Panc1 (cell line): ENCODE measurements around the gene RAB11FIP5.

ENCODE experiments used
- POLR2AphosphoS5 ChIP-seq: IDR thresholded peaks from 2 replicates; pipeline ENCODE4 v1.6.1; 2012; ENCODE audit warnings: mild to moderate bottlenecking, low read depth, low read length, moderate library complexity
- TF ChIP-seq, protein P1 (sequence below): fragments of 450-650 bp; IDR thresholded peaks from 2 replicates; pipeline ENCODE4 v1.5.1; 2017; ENCODE audit warnings: mild to moderate bottlenecking
- TF ChIP-seq, protein P2 (sequence below), 2 experiments: IDR thresholded peaks; 2 replicates each; pipeline ENCODE4 v1.6.1; 2011 to 2012; ENCODE audit warnings: low read depth in 2 of 2, control low read depth in 1 of 2, low read length in 1 of 2, mild to moderate bottlenecking in 1 of 2, moderate library complexity in 1 of 2; ENCODE audit not compliant: insufficient read depth in 1 of 2

- TF ChIP-seq, protein P1, sequence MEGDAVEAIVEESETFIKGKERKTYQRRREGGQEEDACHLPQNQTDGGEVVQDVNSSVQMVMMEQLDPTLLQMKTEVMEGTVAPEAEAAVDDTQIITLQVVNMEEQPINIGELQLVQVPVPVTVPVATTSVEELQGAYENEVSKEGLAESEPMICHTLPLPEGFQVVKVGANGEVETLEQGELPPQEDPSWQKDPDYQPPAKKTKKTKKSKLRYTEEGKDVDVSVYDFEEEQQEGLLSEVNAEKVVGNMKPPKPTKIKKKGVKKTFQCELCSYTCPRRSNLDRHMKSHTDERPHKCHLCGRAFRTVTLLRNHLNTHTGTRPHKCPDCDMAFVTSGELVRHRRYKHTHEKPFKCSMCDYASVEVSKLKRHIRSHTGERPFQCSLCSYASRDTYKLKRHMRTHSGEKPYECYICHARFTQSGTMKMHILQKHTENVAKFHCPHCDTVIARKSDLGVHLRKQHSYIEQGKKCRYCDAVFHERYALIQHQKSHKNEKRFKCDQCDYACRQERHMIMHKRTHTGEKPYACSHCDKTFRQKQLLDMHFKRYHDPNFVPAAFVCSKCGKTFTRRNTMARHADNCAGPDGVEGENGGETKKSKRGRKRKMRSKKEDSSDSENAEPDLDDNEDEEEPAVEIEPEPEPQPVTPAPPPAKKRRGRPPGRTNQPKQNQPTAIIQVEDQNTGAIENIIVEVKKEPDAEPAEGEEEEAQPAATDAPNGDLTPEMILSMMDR: no peak
- TF ChIP-seq POLR2AphosphoS5: no peak
- TF ChIP-seq, protein P2, sequence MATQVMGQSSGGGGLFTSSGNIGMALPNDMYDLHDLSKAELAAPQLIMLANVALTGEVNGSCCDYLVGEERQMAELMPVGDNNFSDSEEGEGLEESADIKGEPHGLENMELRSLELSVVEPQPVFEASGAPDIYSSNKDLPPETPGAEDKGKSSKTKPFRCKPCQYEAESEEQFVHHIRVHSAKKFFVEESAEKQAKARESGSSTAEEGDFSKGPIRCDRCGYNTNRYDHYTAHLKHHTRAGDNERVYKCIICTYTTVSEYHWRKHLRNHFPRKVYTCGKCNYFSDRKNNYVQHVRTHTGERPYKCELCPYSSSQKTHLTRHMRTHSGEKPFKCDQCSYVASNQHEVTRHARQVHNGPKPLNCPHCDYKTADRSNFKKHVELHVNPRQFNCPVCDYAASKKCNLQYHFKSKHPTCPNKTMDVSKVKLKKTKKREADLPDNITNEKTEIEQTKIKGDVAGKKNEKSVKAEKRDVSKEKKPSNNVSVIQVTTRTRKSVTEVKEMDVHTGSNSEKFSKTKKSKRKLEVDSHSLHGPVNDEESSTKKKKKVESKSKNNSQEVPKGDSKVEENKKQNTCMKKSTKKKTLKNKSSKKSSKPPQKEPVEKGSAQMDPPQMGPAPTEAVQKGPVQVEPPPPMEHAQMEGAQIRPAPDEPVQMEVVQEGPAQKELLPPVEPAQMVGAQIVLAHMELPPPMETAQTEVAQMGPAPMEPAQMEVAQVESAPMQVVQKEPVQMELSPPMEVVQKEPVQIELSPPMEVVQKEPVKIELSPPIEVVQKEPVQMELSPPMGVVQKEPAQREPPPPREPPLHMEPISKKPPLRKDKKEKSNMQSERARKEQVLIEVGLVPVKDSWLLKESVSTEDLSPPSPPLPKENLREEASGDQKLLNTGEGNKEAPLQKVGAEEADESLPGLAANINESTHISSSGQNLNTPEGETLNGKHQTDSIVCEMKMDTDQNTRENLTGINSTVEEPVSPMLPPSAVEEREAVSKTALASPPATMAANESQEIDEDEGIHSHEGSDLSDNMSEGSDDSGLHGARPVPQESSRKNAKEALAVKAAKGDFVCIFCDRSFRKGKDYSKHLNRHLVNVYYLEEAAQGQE (IDR thresholded peaks at IDR 0.05; ENCODE audit: insufficient read depth in 1 of 2, low read depth in 2 of 2, low read length in 1 of 2): no peak
Observed at GRCh38 chr2:73110168-73111072, 2.3 kb downstream of the RAB11FIP5 start.
